Measurements from ENCODE around the gene SUB1.

SUB1 gene

DNA sequence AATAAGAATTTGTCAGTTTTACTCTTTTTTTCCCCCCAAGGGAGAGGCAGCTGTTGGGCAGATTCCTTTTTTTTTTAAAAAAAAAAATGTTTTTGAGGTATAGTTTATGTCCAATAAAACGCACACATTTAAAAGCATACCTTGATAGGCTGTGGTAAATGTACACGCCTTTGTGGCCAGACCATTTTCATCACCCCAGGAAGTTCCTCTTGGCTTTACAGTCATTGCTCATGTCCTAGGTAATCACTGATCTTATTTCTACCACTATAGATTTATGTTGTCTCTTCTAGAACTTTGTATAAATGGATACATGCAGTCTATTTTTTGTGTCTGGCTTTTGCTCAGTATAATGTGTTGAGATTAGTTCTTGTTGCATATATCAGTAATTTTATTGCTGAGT is 9.8 kb downstream of the SUB1 start:
- TF ChIP-seq, protein P1, sequence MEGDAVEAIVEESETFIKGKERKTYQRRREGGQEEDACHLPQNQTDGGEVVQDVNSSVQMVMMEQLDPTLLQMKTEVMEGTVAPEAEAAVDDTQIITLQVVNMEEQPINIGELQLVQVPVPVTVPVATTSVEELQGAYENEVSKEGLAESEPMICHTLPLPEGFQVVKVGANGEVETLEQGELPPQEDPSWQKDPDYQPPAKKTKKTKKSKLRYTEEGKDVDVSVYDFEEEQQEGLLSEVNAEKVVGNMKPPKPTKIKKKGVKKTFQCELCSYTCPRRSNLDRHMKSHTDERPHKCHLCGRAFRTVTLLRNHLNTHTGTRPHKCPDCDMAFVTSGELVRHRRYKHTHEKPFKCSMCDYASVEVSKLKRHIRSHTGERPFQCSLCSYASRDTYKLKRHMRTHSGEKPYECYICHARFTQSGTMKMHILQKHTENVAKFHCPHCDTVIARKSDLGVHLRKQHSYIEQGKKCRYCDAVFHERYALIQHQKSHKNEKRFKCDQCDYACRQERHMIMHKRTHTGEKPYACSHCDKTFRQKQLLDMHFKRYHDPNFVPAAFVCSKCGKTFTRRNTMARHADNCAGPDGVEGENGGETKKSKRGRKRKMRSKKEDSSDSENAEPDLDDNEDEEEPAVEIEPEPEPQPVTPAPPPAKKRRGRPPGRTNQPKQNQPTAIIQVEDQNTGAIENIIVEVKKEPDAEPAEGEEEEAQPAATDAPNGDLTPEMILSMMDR (IDR thresholded peaks at IDR 0.05), result no peak
- TF ChIP-seq ZFX (IDR thresholded peaks at IDR 0.05; ENCODE audit: borderline replicate concordance), result no peak
- no peak overlapping the region for H3K27ac ChIP-seq

DNA sequence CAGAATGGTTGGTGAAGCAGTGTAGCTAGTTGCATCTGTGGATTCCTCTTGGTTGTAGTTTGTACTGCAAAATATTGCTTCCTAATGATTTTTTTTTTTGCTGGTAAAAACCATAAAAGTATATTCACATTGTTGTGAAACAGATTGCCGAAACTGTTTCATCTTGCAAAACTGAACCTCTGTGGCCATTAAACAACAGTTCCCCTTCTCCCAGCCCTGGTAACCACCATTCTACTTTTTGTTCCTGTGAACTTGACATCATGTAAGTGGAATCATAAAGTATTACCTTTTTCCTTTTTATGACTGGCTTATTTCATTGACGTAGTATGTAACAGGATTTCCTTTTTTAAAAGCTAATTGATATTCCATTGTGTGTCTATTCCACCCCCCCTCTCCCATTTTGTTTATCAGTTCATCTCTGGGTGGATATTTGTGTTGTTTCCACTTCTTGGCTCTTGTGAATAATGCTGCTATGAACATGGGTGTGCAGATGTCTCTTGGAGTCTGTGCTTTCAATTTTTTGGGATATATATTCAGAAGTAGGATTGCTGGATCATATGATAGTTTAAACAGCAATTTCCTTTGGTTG is 11.8 kb downstream of the SUB1 start:
- no peak for TF ChIP-seq ZFX (IDR thresholded peaks at IDR 0.05; ENCODE audit: borderline replicate concordance)
- TF ChIP-seq, protein P1 (IDR thresholded peaks at IDR 0.05), result no peak

DNA sequence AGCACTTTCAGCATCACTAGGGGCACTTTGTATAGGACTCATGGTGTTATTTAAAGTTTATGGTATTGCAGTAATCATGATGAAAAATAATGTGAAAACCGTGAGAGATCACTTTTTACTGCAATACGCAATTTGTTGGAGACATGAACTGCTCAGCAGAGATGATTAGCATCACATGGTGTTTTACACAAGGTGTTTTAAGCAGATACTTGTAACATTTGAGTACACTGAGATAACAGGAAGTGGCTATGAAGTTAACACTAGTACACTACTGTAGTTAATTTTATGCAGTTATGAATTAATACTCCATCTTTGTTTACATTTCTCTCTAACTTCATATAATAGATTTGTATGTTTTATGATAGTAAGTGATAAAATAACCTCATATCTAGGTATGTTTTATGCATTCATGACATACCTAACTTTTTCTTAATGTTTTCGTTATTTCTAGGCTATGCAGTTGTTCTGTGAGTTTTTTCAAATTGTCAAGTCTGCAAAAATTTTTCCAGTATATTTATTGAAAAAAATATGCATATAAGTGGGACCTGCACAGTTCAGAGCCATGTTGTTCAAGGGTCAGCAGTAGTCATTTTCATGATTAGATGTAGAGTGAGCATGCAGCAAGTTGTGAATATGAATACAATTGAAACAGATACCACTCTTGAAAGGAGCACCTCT is 13.0 kb downstream of the SUB1 start:
- no peak for TF ChIP-seq ZFX (IDR thresholded peaks at IDR 0.05; ENCODE audit: borderline replicate concordance)
- TF ChIP-seq, protein P1 (IDR thresholded peaks at IDR 0.05), result no peak
- H3K27ac ChIP-seq, result no peak overlapping the region

More for the DNA sequence above, 11.8 kb downstream of the SUB1 start:
- no peak overlapping the region for H3K27ac ChIP-seq

DNA sequence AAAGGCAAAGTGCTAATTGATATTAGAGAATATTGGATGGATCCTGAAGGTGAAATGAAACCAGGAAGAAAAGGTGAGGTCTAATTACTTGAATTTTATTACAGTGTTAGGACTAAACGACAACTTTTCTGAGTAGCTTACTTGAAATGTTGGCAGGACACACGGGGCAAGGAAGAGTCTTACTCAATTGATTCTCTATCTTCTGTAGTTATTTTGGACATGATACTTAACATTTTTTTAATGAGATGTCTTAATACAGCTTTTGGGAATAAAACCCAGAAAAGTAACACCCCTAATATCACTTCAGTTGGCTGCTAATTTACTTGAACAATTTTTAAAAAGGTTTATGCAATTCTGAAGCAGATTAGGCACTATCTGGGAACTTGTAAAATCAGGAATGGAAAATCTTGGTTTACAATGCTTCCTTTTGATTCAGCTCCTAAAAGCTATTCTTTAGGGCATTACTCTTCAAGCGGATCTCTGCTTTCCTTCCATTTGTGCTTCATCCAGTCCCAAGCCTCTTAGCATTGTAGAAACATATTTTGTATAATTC is 13.7 kb downstream of the SUB1 start:
- H3K27ac ChIP-seq, result no peak overlapping the region
- TF ChIP-seq, protein P1 (IDR thresholded peaks at IDR 0.05), result no peak
- no peak for TF ChIP-seq ZFX (IDR thresholded peaks at IDR 0.05; ENCODE audit: borderline replicate concordance)

DNA sequence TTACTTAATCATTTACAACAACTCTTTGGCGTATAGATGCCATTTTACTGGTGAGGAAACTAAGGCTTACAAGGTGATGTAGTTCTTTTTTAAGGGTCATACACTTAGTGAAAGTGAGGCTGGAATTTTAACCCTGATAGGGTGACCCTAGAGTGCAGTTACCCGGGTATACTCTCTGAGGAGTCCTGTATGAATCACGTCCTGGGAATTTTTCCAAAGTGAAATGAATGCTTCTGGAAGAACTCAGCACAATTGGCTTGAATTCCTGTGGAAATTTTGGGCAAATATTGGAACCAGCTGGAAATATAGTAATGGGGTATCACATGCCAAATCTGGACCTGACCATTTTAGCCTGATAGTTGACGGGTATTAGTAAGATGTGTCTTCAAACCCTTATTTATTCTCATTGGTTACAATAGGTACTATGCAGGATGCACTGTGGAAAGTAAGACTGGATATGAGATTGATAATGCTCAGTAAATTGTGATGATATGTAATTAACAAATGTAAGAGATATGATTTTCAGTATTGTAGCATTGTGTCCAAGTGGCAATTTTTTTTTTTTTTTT is 14.8 kb downstream of the SUB1 start:
- TF ChIP-seq, protein P1 (IDR thresholded peaks at IDR 0.05), result no peak
- TF ChIP-seq ZFX (IDR thresholded peaks at IDR 0.05; ENCODE audit: borderline replicate concordance), result no peak
- H3K27ac ChIP-seq, result no peak overlapping the region

DNA sequence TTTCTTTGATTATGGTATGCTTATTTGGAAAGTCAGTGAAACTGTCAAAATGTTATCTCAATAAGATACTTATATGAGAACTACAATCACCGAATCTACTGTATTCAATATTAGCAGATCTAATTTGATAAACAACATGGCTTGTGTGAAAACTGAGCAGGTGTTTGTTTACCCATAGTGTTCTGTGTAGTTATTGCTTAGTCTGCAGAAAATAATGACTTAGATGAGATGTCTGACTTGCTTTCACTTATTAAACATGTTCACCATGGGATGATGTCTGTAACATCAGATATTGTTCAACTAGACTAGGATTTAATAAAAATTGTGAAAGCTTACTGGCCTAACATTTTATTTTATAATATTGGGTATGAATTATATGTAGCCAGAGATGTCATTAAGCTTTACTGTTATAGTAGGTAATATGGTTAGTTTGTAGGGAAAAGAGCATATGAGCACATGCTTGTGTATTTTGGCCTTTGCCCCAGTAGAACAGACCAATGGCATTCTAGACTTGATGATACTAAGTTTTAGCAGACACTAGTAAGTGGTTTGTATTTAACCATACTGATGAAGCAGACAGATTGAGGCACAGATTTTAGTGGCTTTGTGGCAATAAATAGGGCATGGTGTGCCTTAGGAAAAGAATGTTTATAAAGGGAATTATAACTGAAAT is 16.4 kb downstream of the SUB1 start:
- TF ChIP-seq, protein P1 (IDR thresholded peaks at IDR 0.05), result no peak
- TF ChIP-seq ZFX (IDR thresholded peaks at IDR 0.05; ENCODE audit: borderline replicate concordance), result no peak
- H3K27ac ChIP-seq, result no peak overlapping the region

All from 22Rv1 (cell line).